NCI-H82 (cell line): Measurements from ENCODE around the gene PRG2.

Experiments used
- DNase-seq: peaks from one replicate; lab custom pipeline; 2025; lab: John Stamatoyannopoulos, UW

PRG2 gene

GRCh38 chr11:57390535-57390934 is at the start of gene PRG2:
PRG2 (minus strand) TSS chr11:57390650; CDS start chr11:57389944, 706 bp downstream.
- no peak for DNase-seq

- DNase-seq = no peak
Observed at GRCh38 chr11:57439786-57440185, 49.3 kb upstream of the PRG2 start.

GRCh38 chr11:57438345-57439285 is 48.2 kb upstream of the PRG2 start:
- DNase-seq = no peak

- DNase-seq = no peak
Observed at GRCh38 chr11:57436031-57436430, 45.6 kb upstream of the PRG2 start.

- peak; percentile 23 for DNase-seq
Observed at GRCh38 chr11:57434640-57435546, 44.4 kb upstream of the PRG2 start.

GRCh38 chr11:57432714-57433163 is 42.3 kb upstream of the PRG2 start:
- no peak for DNase-seq

- no peak for DNase-seq
Observed at GRCh38 chr11:57432149-57432561, 41.7 kb upstream of the PRG2 start.

- peak; percentile 27 for DNase-seq
Observed at GRCh38 chr11:57430952-57431351, 40.5 kb upstream of the PRG2 start.

- DNase-seq = no peak
Observed at GRCh38 chr11:57429946-57430345, 39.5 kb upstream of the PRG2 start.

GRCh38 chr11:57428643-57429042 is 38.2 kb upstream of the PRG2 start:
- no peak for DNase-seq

GRCh38 chr11:57427727-57428082 is 37.3 kb upstream of the PRG2 start:
- DNase-seq = no peak

- DNase-seq = peak; percentile 80
Observed at GRCh38 chr11:57426929-57427726, 36.7 kb upstream of the PRG2 start, which contains the start of gene SLC43A3. SLC43A3 (minus strand) TSS chr11:57427121; CDS start chr11:57426172, 949 bp downstream.

GRCh38 chr11:57426439-57426928 is 36.0 kb upstream of the PRG2 start:
- peak; percentile 33 for DNase-seq

GRCh38 chr11:57425565-57426438 is 35.4 kb upstream of the PRG2 start:
- peak; percentile 25 for DNase-seq

GRCh38 chr11:57424792-57425564 is 34.5 kb upstream of the PRG2 start:
- DNase-seq = peak; percentile 40

- DNase-seq = no peak
Observed at GRCh38 chr11:57424137-57424791, 33.8 kb upstream of the PRG2 start.

GRCh38 chr11:57422669-57423068 is 32.2 kb upstream of the PRG2 start:
- no peak for DNase-seq

- DNase-seq = no peak
Observed at GRCh38 chr11:57421805-57422204, 31.4 kb upstream of the PRG2 start.

- DNase-seq = no peak
Observed at GRCh38 chr11:57421066-57421465, 30.6 kb upstream of the PRG2 start.
